Measurements from ENCODE around the gene CAMKMT. TPM values are rescaled to one million over a fixed set of nuclear protein-coding genes. Genes with fewer than 3 reads are reported as not detected.

The CAMKMT gene
- total RNA-seq, 2 experiments from 2014 or later: 12.8 to 19.6 TPM

- no peak for DNase-seq
- Mint-ChIP-seq H3K4me3 (peak overlapping the region; percentile 53), H3K27ac (no peak overlapping the region), H3K4me1 (ENCODE audit: low read depth) (peaks cover 14% of the 10 kb centered on the region), H3K27me3 (ENCODE audit: low read depth) (peaks cover 79% of the 10 kb centered on the region), H3K36me3 (ENCODE audit: low read depth) (no peaks in the 10 kb centered on the region), H3K9me3 (no peaks in the 10 kb centered on the region)
- CTCF ChIA-PET: interaction anchor here (3.3 kb wide), 1 partner anchor 323 kb away, joined by 11 read pairs; no protein-coding TSS in a partner anchor
- intact Hi-C loops (cut with micrococcal nuclease): loop anchor here (5.0 kb wide), 1 partner anchor 140 kb away; the partner anchor contains the start of gene SIX3
Observed at GRCh38 chr2:44801841-44802776, 440.4 kb downstream of the CAMKMT start.

GRCh38 chr2:44802777-44803424, 441.2 kb downstream of the CAMKMT start:
- CTCF ChIA-PET: interaction anchor here (3.3 kb wide), 1 partner anchor 323 kb away, joined by 11 read pairs; no protein-coding TSS in a partner anchor

GRCh38 chr2:44804406-44805265, 442.9 kb downstream of the CAMKMT start:
- intact Hi-C loops (cut with micrococcal nuclease): loop anchor here (5.0 kb wide), 1 partner anchor 138 kb away; the partner anchor contains the start of gene SIX3
- peaks cover 14% of the 10 kb centered on the region for H3K4me1 Mint-ChIP-seq (ENCODE audit: low read depth)
- CTCF ChIA-PET: interaction anchor here (0.7 to 3.3 kb wide), 3 partner anchors 151 to 410 kb away, joined by 3 to 11 read pairs (median 3); no protein-coding TSS in a partner anchor
- no peak overlapping the region for H3K4me3 Mint-ChIP-seq
- no peak overlapping the region for H3K27ac Mint-ChIP-seq
- no peaks in the 10 kb centered on the region for H3K36me3 Mint-ChIP-seq (ENCODE audit: low read depth)
- no peak for DNase-seq
- no peaks in the 10 kb centered on the region for H3K9me3 Mint-ChIP-seq
- H3K27me3 Mint-ChIP-seq (ENCODE audit: low read depth): peaks cover 74% of the 10 kb centered on the region

More at GRCh38 chr2:44802777-44803424, 441.2 kb downstream of the CAMKMT start:
- H3K27ac Mint-ChIP-seq: no peak overlapping the region
- H3K4me1 Mint-ChIP-seq (ENCODE audit: low read depth): peaks cover 14% of the 10 kb centered on the region
- H3K27me3 Mint-ChIP-seq (ENCODE audit: low read depth): peaks cover 78% of the 10 kb centered on the region
- H3K4me3 Mint-ChIP-seq: no peak overlapping the region
- DNase-seq: no peak
- no peaks in the 10 kb centered on the region for H3K9me3 Mint-ChIP-seq
- no peaks in the 10 kb centered on the region for H3K36me3 Mint-ChIP-seq (ENCODE audit: low read depth)
- intact Hi-C loops (cut with micrococcal nuclease): loop anchor here (5.0 kb wide), 1 partner anchor 139 kb away; the partner anchor contains the start of gene SIX3

GRCh38 chr2:44805401-44806235, 443.9 kb downstream of the CAMKMT start:
- Mint-ChIP-seq H3K4me1 (ENCODE audit: low read depth) (peaks cover 12% of the 10 kb centered on the region), H3K27me3 (ENCODE audit: low read depth) (peaks cover 71% of the 10 kb centered on the region), H3K27ac (no peak overlapping the region), H3K9me3 (no peaks in the 10 kb centered on the region), H3K4me3 (no peak overlapping the region), H3K36me3 (ENCODE audit: low read depth) (no peaks in the 10 kb centered on the region)
- intact Hi-C loops (cut with micrococcal nuclease): no loop called here
- DNase-seq: no peak
- CTCF ChIA-PET: interaction anchor here (1.2 to 3.3 kb wide), 2 partner anchors 150 to 326 kb away, joined by 3 to 11 read pairs; no protein-coding TSS in a partner anchor

- Mint-ChIP-seq H3K4me3 (no peak overlapping the region), H3K4me1 (ENCODE audit: low read depth) (peaks cover 2% of the 10 kb centered on the region), H3K27me3 (ENCODE audit: low read depth) (peaks cover 72% of the 10 kb centered on the region), H3K36me3 (ENCODE audit: low read depth) (no peaks in the 10 kb centered on the region), H3K27ac (no peak overlapping the region), H3K9me3 (no peaks in the 10 kb centered on the region)
- intact Hi-C loops (cut with micrococcal nuclease): no loop called here
- DNase-seq: no peak
- CTCF ChIA-PET: no interaction called here
Observed at GRCh38 chr2:44807201-44808025, 445.7 kb downstream of the CAMKMT start.

GRCh38 chr2:44810892-44811530, 449.3 kb downstream of the CAMKMT start:
- H3K27ac Mint-ChIP-seq: no peak overlapping the region
- intact Hi-C loops (cut with micrococcal nuclease): no loop called here
- DNase-seq: no peak
- no peaks in the 10 kb centered on the region for H3K36me3 Mint-ChIP-seq (ENCODE audit: low read depth)
- no peaks in the 10 kb centered on the region for H3K4me1 Mint-ChIP-seq (ENCODE audit: low read depth)
- CTCF ChIA-PET: no interaction called here
- peaks cover 75% of the 10 kb centered on the region for H3K27me3 Mint-ChIP-seq (ENCODE audit: low read depth)
- no peaks in the 10 kb centered on the region for H3K9me3 Mint-ChIP-seq
- H3K4me3 Mint-ChIP-seq: no peak overlapping the region

GRCh38 chr2:44813165-44813564, 451.4 kb downstream of the CAMKMT start:
- H3K27me3 Mint-ChIP-seq (ENCODE audit: low read depth): peaks cover 57% of the 10 kb centered on the region
- no peak overlapping the region for H3K27ac Mint-ChIP-seq
- no peak for DNase-seq
- H3K4me1 Mint-ChIP-seq (ENCODE audit: low read depth): no peaks in the 10 kb centered on the region
- no peak overlapping the region for H3K4me3 Mint-ChIP-seq
- H3K9me3 Mint-ChIP-seq: no peaks in the 10 kb centered on the region
- CTCF ChIA-PET: no interaction called here
- intact Hi-C loops (cut with micrococcal nuclease): no loop called here
- no peaks in the 10 kb centered on the region for H3K36me3 Mint-ChIP-seq (ENCODE audit: low read depth)

GRCh38 chr2:44813658-44814057, 451.9 kb downstream of the CAMKMT start:
- Mint-ChIP-seq H3K27me3 (ENCODE audit: low read depth) (peaks cover 54% of the 10 kb centered on the region), H3K36me3 (ENCODE audit: low read depth) (no peaks in the 10 kb centered on the region), H3K4me3 (no peak overlapping the region), H3K27ac (no peak overlapping the region), H3K9me3 (no peaks in the 10 kb centered on the region), H3K4me1 (ENCODE audit: low read depth) (no peaks in the 10 kb centered on the region)
- DNase-seq: no peak
- intact Hi-C loops (cut with micrococcal nuclease): no loop called here
- CTCF ChIA-PET: no interaction called here

GRCh38 chr2:44817256-44817655, 455.5 kb downstream of the CAMKMT start:
- Mint-ChIP-seq H3K27me3 (ENCODE audit: low read depth) (peaks cover 30% of the 10 kb centered on the region), H3K4me3 (no peak overlapping the region), H3K9me3 (no peaks in the 10 kb centered on the region), H3K27ac (no peak overlapping the region), H3K36me3 (ENCODE audit: low read depth) (no peaks in the 10 kb centered on the region), H3K4me1 (ENCODE audit: low read depth) (no peaks in the 10 kb centered on the region)
- intact Hi-C loops (cut with micrococcal nuclease): no loop called here
- no peak for DNase-seq
- CTCF ChIA-PET: interaction anchor here (0.6 kb wide), 1 partner anchor 1302 kb away, joined by 3 read pairs; no protein-coding TSS in a partner anchor

- Mint-ChIP-seq H3K27ac (no peak overlapping the region), H3K4me3 (no peak overlapping the region), H3K4me1 (ENCODE audit: low read depth) (no peaks in the 10 kb centered on the region), H3K36me3 (ENCODE audit: low read depth) (no peaks in the 10 kb centered on the region), H3K9me3 (no peaks in the 10 kb centered on the region), H3K27me3 (ENCODE audit: low read depth) (peaks cover 27% of the 10 kb centered on the region)
- DNase-seq: no peak
- intact Hi-C loops (cut with micrococcal nuclease): no loop called here
- CTCF ChIA-PET: interaction anchor here (0.6 kb wide), 1 partner anchor 1301 kb away, joined by 3 read pairs; no protein-coding TSS in a partner anchor
Observed at GRCh38 chr2:44817673-44818335, 456.1 kb downstream of the CAMKMT start.

Measured in activated naive CD4-positive, alpha-beta T cell treated with anti-CD3 and anti-CD28 coated beads for 36 hours (primary cell).